KG1 (cell line): ENCODE data around the gene IL12RB1.
"Not testable (repeated sequence)": the region's sequence is repeated elsewhere in the genome, so short reads cannot be mapped to it uniquely, and the experiment has no call there.

Experiments used
- DNase-seq: peaks from one replicate; lab custom pipeline; 2025; lab: John Stamatoyannopoulos, UW

Gene IL12RB1

GRCh38 chr19:18046059-18046718 lies 40.5 kb downstream of the IL12RB1 start:
- no peak for DNase-seq

DNA sequence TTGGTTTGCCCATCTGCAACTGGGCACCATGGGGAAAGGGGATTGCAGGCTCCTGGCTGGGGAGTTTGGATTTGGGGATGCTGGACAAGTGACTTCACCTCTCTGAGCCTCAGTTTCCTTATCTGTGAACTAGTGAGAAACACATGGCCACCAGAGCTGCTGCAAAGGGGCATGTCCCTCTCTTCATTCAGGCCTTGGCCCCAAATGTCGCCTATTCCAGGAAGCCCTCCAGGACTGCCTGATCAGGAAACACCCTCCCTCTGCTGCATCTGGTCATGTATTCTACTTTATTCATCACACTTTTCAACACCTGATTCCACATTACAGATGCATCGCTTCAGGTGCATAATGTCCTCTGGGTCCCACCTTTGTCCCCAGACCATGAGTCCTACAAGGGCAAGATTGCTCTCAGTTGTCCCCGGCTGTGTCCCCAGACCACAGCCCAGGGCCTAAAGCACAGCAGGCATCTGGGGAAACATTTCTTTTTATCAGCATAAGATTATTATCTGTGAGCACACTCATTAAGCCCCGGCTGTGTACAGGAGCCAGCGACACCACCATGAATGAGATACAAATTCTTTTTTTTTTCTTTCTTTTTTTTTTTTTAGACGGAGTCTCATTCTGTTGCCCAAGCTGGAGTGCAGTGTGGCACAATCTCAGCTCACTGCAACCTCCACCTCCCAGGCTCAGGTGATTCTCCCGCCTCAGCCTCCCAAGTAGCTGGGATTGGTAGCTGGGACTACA lies 41.3 kb downstream of the IL12RB1 start:
- no peak for DNase-seq

- DNase-seq: peak; percentile 34
Measured at GRCh38 chr19:18044825-18045304, 41.9 kb downstream of the IL12RB1 start.

DNA sequence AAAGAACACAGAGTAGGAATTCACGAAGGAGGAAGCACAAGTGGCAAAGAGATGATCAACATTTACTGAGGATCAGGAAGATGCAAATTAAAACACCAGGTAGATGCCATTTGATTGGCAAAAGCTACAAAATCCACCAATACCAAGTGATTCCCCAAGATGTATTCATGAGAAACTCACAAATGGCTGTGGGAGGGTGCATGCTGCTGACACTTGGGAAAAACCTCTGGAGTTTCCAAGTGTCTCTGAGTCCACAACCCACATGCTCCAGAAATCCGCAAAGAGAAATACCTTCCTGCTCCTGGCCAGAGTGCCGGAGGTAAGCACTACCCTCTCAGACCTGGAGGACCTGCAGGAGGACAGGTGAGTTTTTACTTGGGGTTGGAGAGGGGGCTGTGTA lies 43.1 kb downstream of the IL12RB1 start:
- no peak for DNase-seq

DNA sequence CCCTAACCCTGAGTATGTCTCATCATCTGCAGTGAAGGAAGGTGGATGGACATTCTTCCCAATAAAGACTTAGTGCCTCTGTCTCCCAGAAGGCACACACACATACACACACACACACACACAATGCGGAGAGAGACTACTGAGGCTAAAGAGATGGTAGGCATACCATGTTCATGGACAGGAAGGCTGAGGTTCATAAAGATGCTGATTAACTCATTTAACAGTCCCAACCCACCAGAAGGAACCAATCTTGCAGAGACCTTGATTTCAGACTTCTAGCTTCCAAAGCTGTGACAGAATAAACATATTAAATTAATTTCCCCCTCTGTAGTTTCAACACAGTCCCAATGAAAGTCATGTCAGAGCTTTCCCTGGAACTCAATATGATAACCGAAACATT lies 45.7 kb downstream of the IL12RB1 start:
- DNase-seq: no peak

- DNase-seq: not testable (repeated sequence)
Measured at GRCh38 chr19:18032102-18032501, 54.6 kb downstream of the IL12RB1 start.

DNA sequence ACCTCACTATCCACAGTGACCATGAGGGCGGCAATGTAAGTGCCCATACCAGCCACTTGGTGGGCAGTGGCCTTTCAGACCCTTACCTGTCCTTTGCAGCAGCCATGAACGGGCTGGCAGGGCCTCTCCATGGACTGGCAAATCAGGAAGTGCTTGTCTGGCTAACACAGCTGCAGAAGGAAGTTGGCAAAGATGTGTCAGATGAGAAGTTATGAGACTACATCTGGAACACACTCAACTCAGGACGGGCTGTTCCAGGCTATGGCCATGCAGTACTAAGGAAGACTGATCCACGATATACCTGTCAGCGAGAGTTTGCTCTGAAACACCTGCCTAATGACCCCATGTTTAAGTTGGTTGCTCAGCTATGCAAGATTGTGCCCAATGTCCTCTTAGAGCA lies 55.3 kb downstream of the IL12RB1 start:
- DNase-seq: peak; percentile 39

DNA sequence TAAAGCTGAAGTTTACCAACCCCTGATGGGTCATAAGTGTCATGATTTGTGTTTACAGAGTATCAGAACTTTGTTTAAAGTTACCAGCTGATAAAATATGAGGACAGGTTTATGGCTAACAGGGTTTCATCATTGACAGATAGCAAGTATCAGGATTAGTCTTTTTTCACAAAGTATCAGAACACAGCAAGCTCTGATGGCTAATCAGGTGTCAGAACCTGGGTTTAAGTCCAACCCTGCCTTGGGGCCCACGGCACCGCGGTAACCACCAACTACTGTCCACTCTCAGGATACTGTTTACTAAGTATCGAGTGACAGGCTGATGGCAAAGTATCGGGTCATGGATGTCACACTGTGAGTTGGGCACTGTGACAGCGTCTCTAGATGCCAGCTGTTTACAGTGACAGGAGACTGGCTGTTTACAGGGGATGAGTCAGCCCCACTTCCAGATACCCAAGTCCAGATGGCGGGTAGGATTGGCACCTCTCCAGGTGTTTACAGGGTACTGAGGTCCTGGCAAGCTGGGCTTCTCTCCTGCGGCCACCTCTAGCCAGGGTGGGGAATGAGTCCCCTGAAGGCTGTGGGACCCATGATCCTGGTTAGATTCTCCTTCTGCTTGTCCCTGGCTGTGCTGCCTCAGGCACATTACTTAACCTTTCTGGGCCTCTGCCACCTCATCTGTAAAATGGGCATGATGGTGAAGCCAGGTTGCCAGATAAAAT lies 57.0 kb downstream of the IL12RB1 start:
- DNase-seq: no peak

GRCh38 chr19:18027151-18027550 lies 59.6 kb downstream of the IL12RB1 start:
- DNase-seq: no peak

DNA sequence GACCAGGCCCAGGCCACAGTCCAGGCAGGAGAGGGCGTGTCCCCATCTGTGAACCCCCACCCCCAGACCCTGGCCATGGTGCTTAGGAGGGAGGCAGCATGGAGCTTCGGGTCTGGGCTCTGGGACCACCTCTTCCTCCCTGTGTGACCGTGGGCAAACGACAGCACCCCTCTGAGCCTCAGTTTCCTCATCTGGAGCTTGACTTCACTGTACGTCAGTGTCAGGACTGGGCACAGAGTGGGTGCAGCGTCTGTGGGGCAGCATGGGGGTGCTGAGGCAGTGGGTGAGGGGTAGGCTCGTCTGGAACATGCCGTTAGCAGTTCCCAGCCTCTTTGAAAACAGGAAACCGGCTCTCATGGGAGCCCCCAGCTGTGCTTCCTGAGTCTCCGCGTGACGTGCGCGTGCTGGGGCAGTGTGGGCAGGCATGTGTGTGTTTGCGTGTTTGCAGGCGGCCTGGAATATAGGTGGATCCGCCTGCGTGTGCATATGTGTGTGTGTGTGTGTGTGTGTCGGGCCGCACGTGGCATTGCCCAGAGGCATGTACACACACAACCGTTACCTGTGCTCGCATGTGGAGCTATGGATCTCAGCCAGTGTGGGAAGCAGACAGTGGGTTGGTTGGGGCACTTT lies 63.0 kb downstream of the IL12RB1 start:
- peak; percentile 76 for DNase-seq

- no peak for DNase-seq
Measured at GRCh38 chr19:18021121-18021755, 65.5 kb downstream of the IL12RB1 start.

GRCh38 chr19:18020212-18021085 lies 66.3 kb downstream of the IL12RB1 start:
- DNase-seq: no peak

GRCh38 chr19:18017275-18018083 lies 69.3 kb downstream of the IL12RB1 start:
- DNase-seq: no peak

DNA sequence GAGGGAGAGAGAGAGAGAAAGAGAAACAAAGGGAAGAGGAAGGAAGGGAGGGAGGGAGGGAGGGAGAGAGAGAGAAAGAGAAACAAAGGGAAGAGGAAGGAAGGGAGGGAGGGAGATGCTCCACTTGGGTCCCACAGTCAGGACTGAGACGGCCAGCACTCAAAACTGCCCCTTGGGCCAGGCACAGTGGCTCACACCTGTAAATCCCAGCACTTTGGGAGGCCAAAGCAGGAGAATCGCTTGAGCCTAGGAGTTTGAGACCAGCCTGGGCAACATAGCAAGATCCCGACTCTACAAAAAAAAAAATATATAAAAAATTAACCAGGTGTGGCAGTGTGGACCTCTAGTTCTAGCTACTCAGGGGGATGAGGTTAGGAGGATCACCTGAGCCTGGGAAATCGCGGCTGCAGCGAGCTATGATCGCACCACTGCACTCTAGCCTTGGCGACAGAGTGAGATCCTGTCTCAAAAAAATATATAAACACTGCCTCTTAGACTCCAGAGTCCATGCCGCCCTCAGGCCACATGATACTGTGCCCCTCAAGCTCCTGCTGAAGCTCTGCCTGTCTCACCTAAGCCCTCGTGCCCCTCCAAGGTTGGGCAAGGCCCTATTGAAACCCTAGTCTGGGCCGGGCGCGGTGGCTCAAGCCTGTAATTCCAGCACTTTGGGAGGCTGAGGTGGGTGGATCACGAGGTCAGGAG lies 70.4 kb downstream of the IL12RB1 start:
- DNase-seq: no peak

DNA sequence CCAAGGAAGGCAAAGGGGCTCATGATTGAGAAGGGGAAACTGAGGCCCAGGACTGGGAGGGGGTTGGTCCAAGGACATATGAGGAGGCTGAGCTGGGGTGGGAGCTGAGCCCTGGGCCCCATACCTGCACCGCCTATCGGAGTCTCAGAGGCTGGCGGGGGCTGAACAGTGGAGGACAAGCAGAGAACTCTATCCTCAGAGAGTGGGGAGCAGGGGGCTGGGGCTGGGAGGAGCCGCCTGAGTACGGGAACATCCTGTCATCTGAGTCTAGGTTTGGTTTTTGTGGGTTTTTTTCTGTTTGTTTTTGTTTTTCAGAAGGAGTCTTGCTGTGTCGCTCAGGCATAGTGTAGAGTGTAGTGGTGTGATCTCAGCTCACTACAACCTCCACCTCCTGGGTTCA lies 72.5 kb downstream of the IL12RB1 start:
- no peak for DNase-seq

DNA sequence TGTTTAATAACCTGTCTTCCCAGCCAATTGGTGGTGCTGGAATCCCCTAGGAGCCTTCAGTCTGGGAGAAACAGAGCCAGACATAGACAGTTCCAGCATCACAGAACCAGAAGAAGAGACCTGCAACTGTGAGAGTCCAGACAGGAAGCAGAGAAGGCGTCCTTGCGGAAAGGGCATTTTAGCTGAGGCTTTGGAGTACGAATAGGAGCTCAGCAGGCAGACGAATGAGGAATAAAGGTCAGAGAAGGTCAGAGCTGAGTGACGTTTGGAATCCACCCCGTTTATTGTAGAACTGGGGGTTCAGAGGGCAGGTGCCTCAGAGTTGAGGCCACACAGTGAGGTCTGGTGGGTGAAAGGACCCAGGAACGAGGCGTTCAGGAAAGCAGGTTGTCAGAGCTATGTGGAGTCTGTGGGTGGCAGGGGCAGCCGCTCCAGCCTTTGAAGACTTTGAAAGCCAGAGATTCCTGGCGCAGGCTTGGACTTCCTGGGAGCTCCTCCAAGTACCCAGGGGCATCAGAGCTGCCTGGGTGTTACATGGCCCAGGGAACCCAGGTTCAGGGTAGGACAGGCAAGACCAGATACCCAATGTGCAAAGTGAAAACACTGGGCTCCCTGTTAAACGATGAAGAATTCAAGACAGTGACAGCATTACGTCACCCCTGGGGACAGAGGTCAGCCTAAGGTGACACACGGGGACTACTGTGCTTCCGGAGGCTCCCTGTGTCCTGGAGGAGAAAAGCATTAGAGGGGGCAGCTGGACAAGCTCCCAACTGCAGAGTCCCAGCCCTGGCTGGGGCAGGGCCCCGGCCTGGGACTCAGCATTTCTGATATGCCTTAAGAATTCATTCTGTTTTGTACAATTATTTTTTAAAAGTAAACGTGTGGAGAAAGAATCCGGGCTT lies 73.3 kb downstream of the IL12RB1 start:
- no peak for DNase-seq

DNA sequence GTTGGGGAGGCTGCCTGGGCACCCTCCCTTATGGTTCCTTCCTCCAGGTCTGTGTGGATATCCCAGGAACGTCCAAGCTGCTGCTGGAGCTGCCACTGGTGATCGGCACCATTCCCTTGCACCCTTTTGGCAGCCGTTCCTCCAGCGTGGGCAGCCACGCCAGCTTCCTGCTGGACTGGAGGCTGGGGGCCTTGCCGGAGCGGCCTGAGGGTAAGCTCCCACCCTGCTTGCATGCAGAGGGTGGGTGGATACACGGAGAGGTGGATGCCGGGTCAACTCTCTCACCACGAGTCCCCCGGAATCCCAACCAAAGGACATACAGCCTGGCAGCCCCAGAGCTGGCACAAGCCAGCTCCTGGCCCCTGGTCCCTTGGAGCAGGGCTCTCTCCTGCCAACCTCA lies 76.6 kb downstream of the IL12RB1 start:
- no peak for DNase-seq

DNA sequence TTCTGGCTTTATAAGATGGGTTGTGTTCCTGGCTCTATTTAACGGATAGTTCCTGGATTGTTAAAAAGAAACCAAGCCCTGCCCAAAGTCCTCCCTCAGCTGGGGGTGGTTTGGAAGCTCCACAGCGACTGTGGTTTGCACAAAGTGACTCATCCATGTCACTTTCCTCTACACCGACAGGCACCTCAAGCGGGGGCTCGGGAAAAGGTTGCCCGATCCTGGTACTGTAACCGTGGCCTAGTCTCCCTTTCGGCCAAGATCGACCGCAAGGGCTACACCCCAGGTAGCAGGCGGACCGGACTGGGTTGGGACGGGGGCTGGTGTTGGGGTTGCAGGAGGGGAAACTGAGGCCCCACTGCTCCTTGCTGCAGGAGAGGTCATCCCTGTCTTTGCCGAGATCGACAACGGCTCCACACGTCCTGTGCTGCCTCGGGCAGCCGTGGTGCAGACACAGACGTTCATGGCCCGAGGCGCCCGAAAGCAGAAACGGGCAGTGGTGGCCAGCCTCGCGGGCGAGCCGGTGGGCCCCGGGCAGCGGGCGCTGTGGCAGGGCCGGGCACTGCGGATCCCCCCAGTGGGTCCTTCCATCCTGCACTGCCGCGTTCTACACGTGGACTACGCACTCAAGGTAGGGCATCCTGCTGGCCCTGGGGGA lies 77.2 kb downstream of the IL12RB1 start:
- no peak for DNase-seq
